Stomach smooth muscle (tissue), 2 donors: ENCODE data around the gene SLC35E4.

Source experiments
- H3K27ac ChIP-seq: one replicate; pipeline ENCODE4 v1.7.0; 2013; ENCODE audit warnings: mild to moderate bottlenecking, low read length, inconsistent platforms
- H3K27me3 ChIP-seq, 2 donors: one replicate each; pipeline ENCODE4 v1.7.0; 2013; ENCODE audit warnings: low read length in 2 of 2; ENCODE audit not compliant: insufficient read depth in 2 of 2, control insufficient read depth in 1 of 2
- H3K36me3 ChIP-seq, 2 donors: one replicate each; pipeline ENCODE4 v1.7.0; 2013; ENCODE audit warnings: low read length in 2 of 2; ENCODE audit not compliant: control insufficient read depth in 2 of 2, insufficient read depth in 2 of 2
- H3K4me1 ChIP-seq: one replicate; pipeline ENCODE4 v1.7.0; 2013; ENCODE audit warnings: low read length; ENCODE audit not compliant: control insufficient read depth, insufficient read depth
- H3K4me3 ChIP-seq, 2 donors: one replicate each; pipeline ENCODE4 v1.7.0; 2013; ENCODE audit warnings: low read length in 2 of 2
- H3K9ac ChIP-seq, 2 donors: one replicate each; pipeline ENCODE4 v1.7.0; 2013; ENCODE audit warnings: low read length in 2 of 2, mild to moderate bottlenecking in 1 of 2
- H3K9me3 ChIP-seq, 2 donors: one replicate each; pipeline ENCODE4 v1.7.0; 2013; ENCODE audit warnings: low read length in 2 of 2; ENCODE audit not compliant: control insufficient read depth in 2 of 2
- donor health status: healthy.
- donor health status: Pancreatic carcinoma.

SLC35E4 gene

DNA sequence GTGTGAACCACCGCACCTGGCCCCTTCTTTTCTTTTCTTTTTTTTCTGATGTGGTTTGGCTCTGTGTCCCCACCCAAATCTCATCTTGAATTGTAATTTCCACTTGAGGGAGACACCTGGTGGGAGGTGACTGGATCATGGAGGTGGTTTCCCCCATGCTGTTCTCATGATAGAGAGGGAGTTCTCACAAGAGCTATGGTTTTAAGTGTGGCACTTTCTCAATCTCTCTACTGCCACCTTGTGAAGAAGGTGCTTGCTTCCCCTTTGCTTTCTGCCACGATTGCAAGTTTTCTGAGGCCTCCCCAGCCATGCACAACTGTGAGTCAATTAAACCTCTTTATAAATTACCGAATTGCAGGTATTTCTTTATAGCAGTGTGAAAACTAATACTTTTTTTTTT lies 33.5 kb upstream of the SLC35E4 start:
- Histone ChIP-seq H3K36me3 (no peaks in the 10 kb centered on the region), H3K4me3 (no peak overlapping the region), H3K4me1 (peaks cover 12% of the 10 kb centered on the region), H3K27me3 (no peaks in the 10 kb centered on the region), H3K9me3 (no peaks in the 10 kb centered on the region), H3K27ac (no peak overlapping the region), H3K9ac (no peak overlapping the region)

DNA sequence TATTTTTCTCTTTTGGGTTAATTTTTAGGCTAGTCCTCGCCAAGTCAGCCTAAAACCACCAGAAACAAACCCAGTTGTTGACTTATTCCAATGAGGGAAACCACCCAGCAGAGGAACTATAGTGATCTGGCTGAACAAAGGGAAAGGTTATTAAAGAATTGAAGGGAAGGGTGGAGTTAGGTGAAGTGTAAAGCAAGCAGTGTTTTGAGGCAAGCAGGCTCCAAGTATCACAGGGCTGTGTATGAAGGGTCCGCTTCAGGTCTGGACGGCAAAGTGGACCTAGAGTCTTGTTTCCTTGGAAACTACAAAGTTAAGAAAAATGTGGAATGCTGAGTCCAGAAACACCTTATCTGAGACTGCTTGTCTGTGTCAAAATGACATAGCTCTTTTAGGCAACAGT lies 31.8 kb upstream of the SLC35E4 start:
- H3K9me3 ChIP-seq: no peaks in the 10 kb centered on the region
- no peaks in the 10 kb centered on the region for H3K36me3 ChIP-seq
- no peak overlapping the region for H3K9ac ChIP-seq
- no peak overlapping the region for H3K27ac ChIP-seq
- no peak overlapping the region for H3K4me3 ChIP-seq
- peaks cover 18% of the 10 kb centered on the region for H3K4me1 ChIP-seq
- no peaks in the 10 kb centered on the region for H3K27me3 ChIP-seq

DNA sequence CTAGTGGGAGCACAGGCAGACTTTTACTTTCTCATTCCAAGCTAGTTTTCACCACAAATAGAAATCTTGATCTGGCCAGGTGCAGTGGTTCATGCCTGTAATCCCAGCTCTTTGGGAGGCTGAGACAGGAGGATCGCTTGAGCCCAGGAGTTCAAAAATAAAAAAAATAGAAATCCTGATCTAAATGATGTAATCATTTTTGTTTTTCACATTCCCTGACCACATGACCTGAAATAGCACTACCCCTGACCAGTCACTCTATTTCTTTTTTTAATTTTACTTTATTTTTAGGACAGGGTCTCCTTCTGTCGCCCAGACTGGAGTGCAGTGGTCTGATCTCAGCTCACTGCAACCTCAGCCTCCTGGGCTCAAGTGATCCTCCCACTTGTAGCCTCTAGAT lies 30.9 kb upstream of the SLC35E4 start:
- Histone ChIP-seq H3K4me1 (peaks cover 21% of the 10 kb centered on the region), H3K27me3 (no peaks in the 10 kb centered on the region)

DNA sequence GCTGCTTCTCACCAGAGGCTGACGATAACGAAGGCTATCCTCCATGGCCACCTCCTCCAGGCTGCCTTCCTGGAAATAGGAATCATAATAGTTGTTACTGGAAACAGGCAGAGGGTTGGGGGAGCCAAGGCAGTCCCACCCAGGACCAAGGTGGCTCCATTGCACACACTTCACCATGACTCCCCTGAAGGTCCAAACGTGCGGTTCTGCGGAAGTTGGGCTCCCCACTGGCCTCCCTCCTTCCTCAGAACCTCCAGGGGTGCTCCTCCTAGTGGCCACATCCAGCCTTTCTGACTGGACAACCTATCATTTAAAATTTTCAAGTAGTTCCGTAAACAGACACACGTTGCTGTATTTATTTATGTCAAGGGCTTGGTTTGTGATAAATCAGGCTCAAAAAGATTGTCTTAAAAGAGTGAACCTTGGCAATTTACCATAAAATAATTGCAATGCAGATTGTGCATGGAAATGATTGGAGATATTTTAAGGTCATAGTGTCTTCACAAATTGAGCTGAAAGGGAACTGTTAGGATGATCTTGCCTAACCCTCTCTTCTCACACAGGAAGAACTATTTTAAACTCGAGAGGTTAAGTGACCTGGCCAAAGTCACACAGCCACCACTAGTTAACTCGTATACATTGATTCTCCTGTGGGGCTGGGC lies 30.0 kb upstream of the SLC35E4 start:
- Histone ChIP-seq H3K4me3 (peak overlapping the region; percentile 1 to 91), H3K36me3 (no peaks in the 10 kb centered on the region), H3K9ac (no peak overlapping the region), H3K4me1 (peaks cover 24% of the 10 kb centered on the region), H3K27me3 (no peaks in the 10 kb centered on the region), H3K27ac (no peak overlapping the region), H3K9me3 (no peaks in the 10 kb centered on the region)

More for the DNA sequence above, 30.9 kb upstream of the SLC35E4 start:
- Histone ChIP-seq H3K36me3 (no peaks in the 10 kb centered on the region), H3K4me3 (no peak overlapping the region), H3K27ac (no peak overlapping the region), H3K9ac (no peak overlapping the region), H3K9me3 (no peaks in the 10 kb centered on the region)

DNA sequence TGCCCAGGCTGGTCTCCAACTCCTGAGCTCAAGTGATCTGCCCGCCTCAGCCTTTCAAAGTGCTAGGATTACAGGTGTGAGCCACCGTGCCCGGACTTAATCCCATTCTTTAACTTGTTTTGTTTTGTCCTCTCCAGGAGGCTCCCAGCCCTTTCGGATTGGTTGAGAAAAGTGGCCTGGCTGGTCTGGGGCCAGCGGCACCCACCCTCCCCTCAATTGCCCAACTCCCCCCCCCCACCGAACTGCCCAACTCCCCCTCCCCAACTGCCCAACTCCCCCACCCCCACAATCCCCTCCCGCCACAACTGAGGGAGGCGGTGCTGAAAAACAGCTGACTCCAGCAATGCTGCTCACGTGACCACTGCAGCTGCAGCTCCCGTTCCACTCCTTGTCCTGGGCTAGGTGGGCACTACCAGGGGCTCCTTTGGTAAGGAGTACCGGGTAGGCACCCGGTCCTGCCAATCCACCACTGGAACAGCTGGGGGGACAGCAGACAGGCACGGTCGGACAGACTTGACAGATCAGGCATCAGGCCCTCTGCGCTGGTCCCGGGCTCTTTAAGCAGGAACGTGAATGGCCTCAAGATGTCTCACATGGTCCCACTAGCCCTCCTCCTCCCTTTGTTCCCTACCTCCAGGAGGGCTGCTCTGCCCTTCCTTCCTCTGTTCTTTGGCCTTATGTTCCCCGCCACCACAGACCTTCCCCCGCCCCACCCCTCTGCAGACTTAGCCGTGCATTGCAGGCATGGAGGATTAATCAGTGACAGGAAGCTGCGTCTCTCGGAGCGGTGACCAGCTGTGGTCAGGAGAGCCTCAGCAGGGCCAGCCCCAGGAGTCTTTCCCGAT lies 28.9 kb upstream of the SLC35E4 start, which contains the start of gene TCN2:
TSS of gene TCN2 (plus strand) at position 720 of the 845 bp plus-strand sequence. CDS start 158 bp downstream, outside the sequence.
- peak within 1 kb of the TSS; percentile 85 to 91 for H3K4me3 ChIP-seq
- H3K9me3 ChIP-seq: no peaks in the 10 kb centered on the region
- no peaks in the 10 kb centered on the region for H3K27me3 ChIP-seq
- peak within 1 kb of the TSS; percentile 64 for H3K27ac ChIP-seq
- H3K36me3 ChIP-seq: peaks cover 3 to 4% of the 10 kb centered on the region in 2 donors
- H3K4me1 ChIP-seq: peaks cover 24% of the 10 kb centered on the region
- H3K9ac ChIP-seq: peak within 1 kb of the TSS; percentile 64 to 84

DNA sequence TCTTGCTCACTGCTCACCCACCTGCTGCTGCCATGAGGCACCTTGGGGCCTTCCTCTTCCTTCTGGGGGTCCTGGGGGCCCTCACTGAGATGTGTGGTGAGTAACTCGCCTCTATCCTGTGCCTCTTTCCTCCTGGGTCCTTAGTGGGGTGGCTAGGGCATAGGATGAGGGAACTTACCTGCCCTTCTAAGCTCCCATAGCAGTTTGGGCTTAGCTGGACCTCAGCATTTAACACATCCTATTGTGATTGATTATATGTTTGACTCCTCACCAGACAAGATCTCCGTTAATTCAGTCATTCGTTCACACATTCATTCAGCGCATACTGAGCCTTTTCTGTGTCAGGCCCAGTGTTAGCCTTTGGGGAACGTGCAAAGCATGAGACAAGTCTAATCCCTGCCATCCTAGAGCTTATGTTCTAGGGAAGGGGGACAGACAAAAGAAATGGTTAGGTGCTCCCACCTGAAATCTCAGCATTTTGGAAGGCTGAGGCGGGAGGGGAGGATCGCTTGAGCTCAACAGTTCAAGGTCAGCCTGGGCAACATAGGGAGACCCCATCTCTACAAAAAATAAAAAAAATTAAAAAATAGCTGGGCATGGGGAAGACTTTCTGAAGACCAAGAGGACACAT lies 28.2 kb upstream of the SLC35E4 start:
- H3K4me1 ChIP-seq: peaks cover 24% of the 10 kb centered on the region
- peak overlapping the region; percentile 85 to 91 for H3K4me3 ChIP-seq
- peaks cover 3 to 4% of the 10 kb centered on the region in 2 donors for H3K36me3 ChIP-seq
- no peaks in the 10 kb centered on the region for H3K27me3 ChIP-seq
- H3K27ac ChIP-seq: peak overlapping the region; percentile 64
- H3K9ac ChIP-seq: peak overlapping the region; percentile 64 to 84
- no peaks in the 10 kb centered on the region for H3K9me3 ChIP-seq

DNA sequence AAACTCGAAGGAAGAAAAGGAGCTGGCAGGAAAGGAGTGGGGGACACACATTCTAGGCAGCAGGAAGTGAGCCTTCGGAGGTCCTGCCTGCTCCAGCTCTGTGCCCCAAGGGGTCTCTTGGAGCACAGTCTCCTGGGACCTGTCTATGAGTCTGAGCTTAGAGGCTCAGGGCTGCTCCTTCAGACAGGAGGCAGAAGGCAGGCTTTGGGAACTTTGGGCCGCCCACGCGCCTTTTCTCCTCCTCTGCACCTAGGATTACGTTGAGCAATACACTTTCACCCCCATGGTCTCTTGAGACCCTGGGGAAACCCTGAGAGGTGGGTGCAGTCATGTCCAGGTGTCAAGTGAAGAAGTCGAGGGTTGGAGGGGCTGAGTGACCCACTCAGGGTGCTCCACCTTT lies 27.6 kb upstream of the SLC35E4 start:
- H3K4me3 ChIP-seq: peak overlapping the region in 1 of 2 donors; percentile 91
- H3K36me3 ChIP-seq: peaks cover 3 to 4% of the 10 kb centered on the region in 2 donors
- H3K9me3 ChIP-seq: no peaks in the 10 kb centered on the region
- H3K4me1 ChIP-seq: peaks cover 24% of the 10 kb centered on the region
- H3K27me3 ChIP-seq: no peaks in the 10 kb centered on the region
- no peak overlapping the region for H3K27ac ChIP-seq
- H3K9ac ChIP-seq: no peak overlapping the region

DNA sequence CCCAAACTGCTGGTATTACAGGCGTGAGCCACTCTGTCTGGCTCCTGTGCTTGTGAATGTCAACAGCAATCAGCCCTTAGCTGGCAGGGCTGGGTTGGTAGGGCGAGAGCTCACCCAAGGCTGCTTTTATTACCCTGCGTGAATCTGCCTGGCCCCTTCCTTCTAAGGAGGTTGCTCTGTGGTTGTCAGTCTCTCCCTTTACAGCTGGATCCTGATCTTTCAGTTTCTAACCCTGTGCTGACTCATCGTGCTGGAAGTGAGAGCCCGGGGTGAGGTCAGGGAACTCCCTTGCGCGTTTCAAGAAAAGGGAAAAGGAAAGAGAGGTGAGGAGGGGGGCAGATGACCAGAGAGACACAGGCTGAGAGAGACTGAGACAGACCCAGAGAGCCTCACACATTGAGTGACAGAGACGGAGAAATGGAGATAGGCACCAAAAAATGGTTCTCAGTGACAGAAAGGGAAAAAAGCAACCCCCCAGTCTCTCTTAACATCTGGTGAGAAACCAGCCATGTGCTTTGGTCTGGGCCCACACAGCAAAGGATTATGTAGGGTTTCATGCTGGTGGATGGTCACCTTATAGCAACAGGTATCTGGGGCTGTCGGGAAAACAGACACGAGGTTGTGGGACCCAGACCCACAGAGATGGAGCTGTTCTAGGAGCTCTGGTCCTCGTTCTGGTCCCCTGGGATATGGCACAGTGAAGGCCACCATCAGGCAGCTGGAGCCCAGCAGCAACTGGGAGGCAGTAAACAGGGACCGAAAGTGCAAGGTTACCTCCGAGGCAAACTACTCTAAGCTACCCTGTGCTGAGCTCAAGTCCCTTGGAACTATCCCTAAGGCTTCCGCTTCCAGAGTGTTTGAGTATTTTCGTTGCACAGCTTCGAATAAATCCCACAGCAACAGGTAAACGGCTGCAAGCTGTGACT lies 26.1 kb upstream of the SLC35E4 start:
- Histone ChIP-seq H3K27me3 (no peaks in the 10 kb centered on the region), H3K9ac (no peak overlapping the region), H3K36me3 (peaks cover 4 to 5% of the 10 kb centered on the region in 2 donors), H3K4me3 (no peak overlapping the region), H3K4me1 (peaks cover 24% of the 10 kb centered on the region), H3K27ac (no peak overlapping the region), H3K9me3 (no peaks in the 10 kb centered on the region)

DNA sequence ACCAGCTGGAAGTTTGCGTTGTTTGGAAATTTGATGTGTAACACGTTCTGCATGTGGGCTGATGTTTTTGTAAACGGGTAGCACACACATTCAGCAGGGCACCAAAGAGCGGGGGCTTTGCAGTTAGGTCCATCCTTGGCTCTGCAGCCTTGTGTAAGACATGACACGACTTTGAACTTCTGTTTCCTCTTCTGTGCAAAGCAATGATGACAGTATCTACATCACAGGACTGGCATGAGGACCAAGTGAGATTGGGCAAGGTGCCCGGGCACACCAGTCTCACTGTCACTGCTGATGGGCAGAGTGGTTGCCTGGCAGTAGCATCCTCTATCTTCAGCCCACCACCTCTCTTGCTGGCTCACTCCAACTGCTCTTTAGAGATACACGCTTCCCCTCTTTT lies 25.3 kb upstream of the SLC35E4 start:
- H3K9ac ChIP-seq: no peak overlapping the region
- no peak overlapping the region for H3K27ac ChIP-seq
- H3K4me3 ChIP-seq: no peak overlapping the region
- H3K36me3 ChIP-seq: peaks cover 4 to 9% of the 10 kb centered on the region in 2 donors
- no peaks in the 10 kb centered on the region for H3K9me3 ChIP-seq
- H3K27me3 ChIP-seq: no peaks in the 10 kb centered on the region
- H3K4me1 ChIP-seq: peaks cover 24% of the 10 kb centered on the region

DNA sequence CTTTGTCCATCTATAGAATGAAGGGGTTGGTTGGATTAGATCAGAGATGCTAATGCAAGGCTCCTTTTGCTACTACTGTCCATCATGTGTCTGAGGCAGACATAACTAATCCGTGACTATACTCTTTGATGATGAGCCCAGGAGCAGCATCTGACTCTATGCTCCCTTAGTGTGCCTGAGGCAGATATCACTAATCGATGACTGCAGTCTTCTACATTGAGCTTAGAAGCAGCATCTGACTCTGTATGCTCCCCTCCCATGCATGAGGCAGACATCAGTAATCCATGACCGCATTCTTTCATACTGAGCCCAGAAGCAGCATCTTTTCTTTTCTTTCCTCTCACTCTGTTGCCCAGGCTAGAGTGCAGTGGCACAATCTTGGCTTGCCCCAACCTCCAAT lies 24.4 kb upstream of the SLC35E4 start:
- Histone ChIP-seq H3K9ac (no peak overlapping the region), H3K27ac (no peak overlapping the region), H3K9me3 (no peaks in the 10 kb centered on the region), H3K27me3 (no peaks in the 10 kb centered on the region), H3K4me1 (peaks cover 16% of the 10 kb centered on the region), H3K4me3 (no peak overlapping the region), H3K36me3 (peaks cover 4 to 13% of the 10 kb centered on the region in 2 donors)
